NCI-H446 treated with DMSO at 0.1 percent for 48 hours (cell line): Measurements from ENCODE around the gene KIF23.

Experiments used
- DNase-seq: peaks from one replicate; lab custom pipeline; 2025; lab: John Stamatoyannopoulos, UW

The KIF23 gene

GRCh38 chr15:69465253-69465652 is 51.1 kb downstream of the KIF23 start:
- DNase-seq: no peak

- DNase-seq: no peak
Observed at GRCh38 chr15:69466733-69467132, 52.6 kb downstream of the KIF23 start.

GRCh38 chr15:69467636-69468035 is 53.5 kb downstream of the KIF23 start:
- no peak for DNase-seq

GRCh38 chr15:69468241-69469121 is 54.3 kb downstream of the KIF23 start:
- DNase-seq: no peak

GRCh38 chr15:69469467-69470201 is 55.5 kb downstream of the KIF23 start:
- no peak for DNase-seq

GRCh38 chr15:69472046-69472445 is 57.9 kb downstream of the KIF23 start:
- no peak for DNase-seq

GRCh38 chr15:69472562-69472961 is 58.4 kb downstream of the KIF23 start:
- no peak for DNase-seq

GRCh38 chr15:69474291-69474690 is 60.1 kb downstream of the KIF23 start:
- DNase-seq: no peak

- no peak for DNase-seq
Observed at GRCh38 chr15:69474846-69475455, 60.8 kb downstream of the KIF23 start.

- no peak for DNase-seq
Observed at GRCh38 chr15:69475769-69476358, 61.7 kb downstream of the KIF23 start.

- no peak for DNase-seq
Observed at GRCh38 chr15:69476704-69477473, 62.7 kb downstream of the KIF23 start.

- DNase-seq: no peak
Observed at GRCh38 chr15:69478259-69478781, 64.2 kb downstream of the KIF23 start.

GRCh38 chr15:69479081-69479480 is 64.9 kb downstream of the KIF23 start:
- DNase-seq: no peak

- DNase-seq: no peak
Observed at GRCh38 chr15:69479971-69480370, 65.8 kb downstream of the KIF23 start.

- DNase-seq: no peak
Observed at GRCh38 chr15:69480932-69481331, 66.8 kb downstream of the KIF23 start.

- DNase-seq: no peak
Observed at GRCh38 chr15:69482686-69483256, 68.6 kb downstream of the KIF23 start.

GRCh38 chr15:69484837-69485236 is 70.7 kb downstream of the KIF23 start:
- no peak for DNase-seq

- no peak for DNase-seq
Observed at GRCh38 chr15:69486481-69487110, 72.4 kb downstream of the KIF23 start.

- DNase-seq: no peak
Observed at GRCh38 chr15:69489073-69489571, 75.0 kb downstream of the KIF23 start.

- no peak for DNase-seq
Observed at GRCh38 chr15:69490356-69491037, 76.3 kb downstream of the KIF23 start.
